Superior temporal gyrus (tissue), 1 donor: ENCODE data around the gene PIEZO2.
"Not testable (repeated sequence)": the region's sequence is repeated elsewhere in the genome, so short reads cannot be mapped to it uniquely, and the experiment has no call there.

Experiments used
- DNase-seq: peaks from one replicate; pipeline ENCODE4 v3.0.0-alpha.2; 2016; ENCODE audit errors: extremely low spot score

PIEZO2 gene

DNA sequence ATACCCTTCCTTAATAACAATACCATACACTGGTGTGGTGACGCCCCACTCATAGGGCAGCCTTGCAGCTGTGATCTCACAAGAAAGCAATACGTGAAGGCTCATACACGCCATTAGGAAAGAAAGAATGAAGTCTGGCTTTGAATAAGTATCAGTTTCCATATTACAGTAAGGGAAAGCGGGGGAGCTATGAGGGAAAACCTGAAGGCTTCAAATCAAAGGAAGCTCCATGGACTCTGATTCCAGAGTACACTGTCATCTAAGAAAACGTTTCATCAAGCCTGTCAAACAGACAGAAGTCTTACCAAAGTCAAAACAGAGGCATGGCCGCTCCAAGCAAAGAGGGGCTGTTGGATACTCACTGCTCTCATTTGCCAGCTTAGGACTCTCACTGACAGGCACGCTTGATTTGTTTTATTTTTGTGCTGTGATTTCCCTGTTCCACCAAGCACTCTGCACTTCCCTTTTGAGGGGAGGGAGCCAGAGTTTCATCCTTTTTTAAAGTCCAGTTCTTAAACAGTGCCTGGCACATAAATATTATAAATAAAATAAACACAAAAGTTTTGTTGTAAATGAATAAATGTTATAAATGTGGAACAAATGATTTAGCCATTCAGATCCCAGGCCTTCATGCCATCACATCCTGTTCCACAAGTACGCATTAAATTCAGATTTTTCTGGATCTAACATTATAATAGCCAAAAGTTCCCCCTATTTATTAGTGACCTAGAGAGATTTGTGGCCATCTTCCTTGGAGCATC, 221.2 kb downstream of the PIEZO2 start:
- no peak for DNase-seq

DNA sequence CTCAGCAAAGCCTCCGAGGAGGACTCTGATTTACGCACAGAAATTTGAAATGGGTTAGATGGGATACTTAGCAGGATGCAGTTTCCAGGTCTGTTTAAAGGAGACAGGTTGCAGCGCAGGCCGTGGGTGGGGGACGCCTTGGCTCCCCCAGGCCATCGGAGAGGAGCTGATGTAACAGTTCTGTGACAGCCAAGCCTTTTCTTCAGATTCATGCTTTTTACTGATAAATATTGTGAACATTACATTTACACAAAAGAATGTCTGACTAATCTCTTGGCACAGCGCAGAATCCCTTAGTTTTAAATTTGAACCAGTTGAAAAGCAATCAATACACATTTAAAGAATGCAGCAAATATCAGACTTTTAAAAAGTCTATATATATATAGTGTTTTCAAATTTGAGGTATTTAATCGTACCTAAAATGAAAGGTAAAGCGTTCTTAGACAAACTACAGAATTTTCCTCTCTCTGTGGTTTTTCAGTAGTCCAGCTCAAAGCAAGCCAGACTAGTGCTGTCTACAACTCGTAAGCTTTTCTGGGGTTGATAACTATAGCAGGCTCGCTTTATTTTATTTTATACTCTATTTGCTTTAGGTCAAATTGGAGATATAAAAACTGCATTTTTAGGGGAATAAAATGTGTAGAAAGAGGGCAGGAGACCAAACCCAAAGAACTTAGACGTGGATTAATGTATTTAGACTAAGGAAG, 221.9 kb downstream of the PIEZO2 start:
- no peak for DNase-seq

DNA sequence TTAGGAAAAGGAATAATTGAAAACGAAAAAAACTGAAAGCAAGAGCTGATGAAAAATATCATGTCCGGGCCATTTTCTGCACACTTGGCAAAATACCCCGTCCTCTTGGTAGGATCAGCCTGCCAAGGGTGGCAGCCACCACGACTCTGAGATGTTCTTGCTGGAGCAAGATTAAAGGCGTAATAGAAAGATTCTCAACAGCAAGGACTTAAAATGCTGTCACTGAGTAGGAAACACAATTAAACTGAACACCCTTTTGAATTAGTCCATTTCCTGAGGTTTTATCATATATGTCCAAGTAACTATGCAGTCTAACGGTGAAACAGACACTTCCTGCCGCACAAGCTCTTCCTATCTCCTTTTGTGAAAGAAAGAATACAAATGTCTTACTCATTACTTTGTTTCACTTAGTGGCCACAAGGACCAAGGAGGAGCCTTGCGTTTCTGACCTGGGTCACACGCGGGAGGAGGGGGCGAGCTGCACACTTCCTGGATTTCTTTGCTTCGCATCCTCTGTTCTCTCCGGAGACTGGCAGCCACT, 222.7 kb downstream of the PIEZO2 start:
- no peak for DNase-seq

DNA sequence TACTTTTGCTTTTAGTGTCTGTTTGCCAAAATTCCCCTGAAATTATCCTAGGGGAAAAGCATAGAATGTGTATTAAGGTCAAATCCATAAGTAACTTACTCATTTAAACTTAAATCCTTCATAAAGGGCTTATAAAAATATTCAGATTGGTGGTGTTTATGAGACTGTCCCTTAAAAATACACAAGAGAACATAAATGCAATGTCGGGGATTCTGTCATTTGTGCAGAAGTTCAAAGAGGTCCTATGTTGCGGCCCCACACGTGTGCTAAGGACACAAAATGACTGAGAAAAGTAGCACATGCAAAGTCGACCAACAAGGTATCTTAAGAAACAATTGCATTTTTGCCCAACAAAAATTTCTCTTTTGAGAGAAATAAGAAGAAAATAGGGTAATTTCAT, 225.1 kb downstream of the PIEZO2 start:
- DNase-seq = no peak

DNA sequence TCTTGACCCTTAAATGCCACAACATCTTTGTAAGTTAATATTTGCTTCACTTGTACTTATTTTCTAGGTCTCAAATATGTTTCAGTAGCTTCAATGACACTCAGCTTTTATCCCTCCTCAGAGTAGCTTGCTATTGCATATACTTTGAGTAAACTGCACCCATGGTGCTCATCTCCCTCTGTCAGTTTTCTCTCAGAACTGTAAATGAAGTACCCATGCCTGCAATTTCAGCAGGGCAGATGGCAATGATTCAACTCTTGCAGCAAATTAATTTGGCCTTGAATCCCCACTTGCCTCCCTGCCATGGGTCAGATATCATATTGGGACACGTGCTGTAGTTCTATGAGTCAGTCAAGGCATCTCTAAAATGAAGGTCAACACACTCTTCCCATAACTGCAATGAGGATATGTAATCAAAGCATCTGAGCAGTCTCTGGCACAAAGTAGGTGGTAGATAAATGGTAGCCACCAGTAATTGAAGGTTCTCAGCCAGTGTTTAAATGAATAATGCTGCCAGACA, 225.8 kb downstream of the PIEZO2 start:
- no peak for DNase-seq

DNA sequence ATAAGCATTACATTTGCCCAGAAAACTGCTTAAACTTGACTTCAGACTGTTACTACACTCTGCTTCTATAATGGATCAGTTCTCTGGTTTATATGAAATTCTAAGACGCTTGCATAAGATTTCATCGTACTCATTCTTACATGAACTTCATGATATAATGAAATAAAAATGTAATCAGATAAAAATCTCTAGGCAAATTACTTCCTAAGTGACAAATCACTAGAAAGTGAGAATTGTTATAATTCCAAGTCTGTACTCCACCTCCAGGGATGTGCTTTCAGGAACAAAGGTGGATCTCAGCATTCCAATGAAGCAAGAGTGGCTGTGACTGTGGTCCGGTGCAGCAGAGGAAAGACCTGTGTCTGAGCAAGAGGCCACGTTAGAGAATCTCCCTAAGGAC, 226.2 kb downstream of the PIEZO2 start:
- DNase-seq = no peak

DNA sequence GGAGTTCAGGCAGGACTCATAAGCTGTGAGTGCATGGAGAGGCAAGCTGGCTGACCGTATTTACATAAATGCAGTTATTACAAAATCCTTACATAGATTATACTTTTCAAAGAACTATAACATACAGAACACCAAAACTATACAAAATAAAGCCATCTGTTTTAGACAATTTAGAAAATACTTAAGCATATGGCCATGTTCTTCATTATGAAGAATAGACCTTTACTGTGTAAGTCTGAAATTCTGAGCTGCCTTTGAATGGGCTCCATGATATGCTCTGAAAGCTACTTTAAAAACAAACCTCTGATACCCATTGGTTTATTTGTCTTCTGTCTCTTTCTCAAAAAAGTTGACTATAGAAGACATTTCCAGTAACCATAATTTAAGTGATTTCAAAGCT, 226.7 kb downstream of the PIEZO2 start:
- not testable (repeated sequence) for DNase-seq

DNA sequence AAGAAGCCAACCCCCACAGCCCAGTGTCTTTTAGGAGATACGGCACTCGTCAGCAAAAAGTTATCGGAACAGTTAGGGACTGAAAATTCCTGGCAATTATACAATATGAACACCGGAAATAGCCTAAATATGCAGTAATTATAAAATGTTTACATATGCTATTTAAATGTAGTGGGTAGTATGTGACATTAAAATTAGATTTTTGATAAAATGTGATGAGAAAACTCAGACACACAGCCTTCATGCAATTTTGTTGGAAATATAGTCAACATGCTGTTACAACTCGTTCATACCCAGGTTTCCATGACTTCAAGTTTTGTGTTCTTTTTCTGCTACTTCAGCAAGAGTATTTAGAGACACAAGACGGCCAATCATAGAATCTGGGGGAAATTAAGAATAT, 229.1 kb downstream of the PIEZO2 start:
- DNase-seq = not testable (repeated sequence)

DNA sequence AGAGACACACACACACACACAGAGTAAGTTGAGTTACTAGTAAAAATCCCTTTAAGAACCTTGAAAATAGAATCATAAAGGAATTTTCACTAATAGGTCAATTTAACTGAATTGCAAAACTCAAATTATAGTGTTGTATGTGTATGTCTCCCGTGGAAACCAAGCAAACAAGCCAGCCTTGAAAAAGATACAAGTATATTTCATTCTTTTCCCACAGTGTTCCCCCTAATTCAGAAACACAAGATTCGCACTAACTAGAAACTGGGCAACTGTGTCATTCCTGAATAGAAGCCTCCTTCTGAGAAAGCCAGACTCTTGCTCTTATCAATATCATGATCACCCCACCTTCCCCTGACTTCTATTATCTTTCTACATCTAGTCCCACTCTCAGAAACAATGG, 229.5 kb downstream of the PIEZO2 start:
- no peak for DNase-seq

DNA sequence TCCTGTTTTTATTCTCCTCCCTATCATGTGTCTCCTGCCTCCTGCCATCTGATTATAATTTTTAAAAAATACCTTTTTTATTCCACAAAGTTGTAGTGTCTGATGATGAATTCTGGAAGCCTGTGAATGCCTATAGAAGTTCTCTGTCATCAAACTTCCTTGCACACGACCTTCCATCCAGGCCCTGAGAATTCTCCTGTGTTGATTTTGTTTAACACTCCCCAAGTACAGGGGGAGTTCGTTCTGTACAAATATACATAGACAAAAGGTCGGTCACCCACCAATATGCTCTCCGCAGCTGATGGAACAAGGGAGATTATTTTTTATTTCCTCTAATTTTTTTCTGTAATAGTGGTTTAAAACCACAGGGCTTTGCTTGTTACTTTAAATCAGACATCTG, 232.5 kb downstream of the PIEZO2 start:
- DNase-seq = no peak

DNA sequence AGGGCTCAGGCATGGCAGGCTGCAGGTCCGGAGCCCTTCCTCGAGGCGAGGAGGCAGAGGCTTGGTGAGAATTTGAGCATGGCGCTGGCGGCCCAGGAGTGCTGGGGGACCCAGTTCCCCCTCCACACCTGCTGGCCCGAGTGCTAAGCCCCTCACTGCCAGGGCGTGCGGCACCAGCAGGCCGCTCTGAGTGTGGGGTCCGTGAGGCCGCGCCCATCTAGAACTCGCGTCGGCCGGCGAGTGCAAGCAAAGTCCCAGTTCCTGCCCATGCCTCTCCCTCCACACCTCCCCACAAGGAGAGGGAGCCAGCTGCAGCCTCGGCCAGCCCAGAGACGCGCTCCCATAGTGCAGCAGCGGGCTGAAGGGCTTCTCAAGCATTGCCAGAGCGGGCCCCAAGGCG, 233.0 kb downstream of the PIEZO2 start:
- no peak for DNase-seq

DNA sequence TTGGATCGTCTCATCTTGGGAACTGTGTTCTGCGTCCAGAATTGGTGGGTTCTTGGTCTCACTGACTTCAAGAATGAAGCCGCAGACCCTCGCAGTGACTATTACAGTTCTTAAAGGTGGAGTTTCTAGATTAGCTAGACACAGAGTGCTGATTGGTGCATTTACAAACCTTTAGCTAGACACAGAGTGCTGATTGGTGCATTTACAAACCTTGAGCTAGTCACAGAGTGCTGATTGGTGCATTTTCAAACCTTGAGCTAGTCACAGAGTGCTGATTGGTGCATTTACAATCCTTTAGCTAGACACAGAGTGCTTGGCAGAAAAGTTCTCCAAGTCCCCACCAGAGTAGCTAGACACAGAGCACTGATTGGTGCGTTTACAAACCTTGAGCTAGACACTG, 233.6 kb downstream of the PIEZO2 start:
- DNase-seq = not testable (repeated sequence)

DNA sequence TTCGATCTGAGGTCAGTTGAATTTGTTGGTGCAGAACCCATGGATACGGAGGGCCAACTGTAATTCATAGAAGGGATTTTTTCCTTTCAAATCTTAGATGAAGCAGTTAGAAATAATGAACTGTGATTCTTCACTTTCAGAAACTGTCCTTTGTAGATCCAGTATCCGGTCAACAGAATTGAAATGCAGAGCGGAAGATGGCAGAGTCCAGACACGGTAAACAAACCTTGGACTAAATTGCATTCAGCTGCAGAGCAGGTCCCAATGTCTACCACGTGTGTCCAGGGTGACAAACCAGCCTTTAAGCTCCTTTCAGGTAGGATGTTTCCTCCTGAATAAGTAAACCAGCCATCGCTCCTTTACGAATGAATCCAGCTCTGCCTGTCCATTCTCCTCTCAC, 234.8 kb downstream of the PIEZO2 start:
- not testable (repeated sequence) for DNase-seq

DNA sequence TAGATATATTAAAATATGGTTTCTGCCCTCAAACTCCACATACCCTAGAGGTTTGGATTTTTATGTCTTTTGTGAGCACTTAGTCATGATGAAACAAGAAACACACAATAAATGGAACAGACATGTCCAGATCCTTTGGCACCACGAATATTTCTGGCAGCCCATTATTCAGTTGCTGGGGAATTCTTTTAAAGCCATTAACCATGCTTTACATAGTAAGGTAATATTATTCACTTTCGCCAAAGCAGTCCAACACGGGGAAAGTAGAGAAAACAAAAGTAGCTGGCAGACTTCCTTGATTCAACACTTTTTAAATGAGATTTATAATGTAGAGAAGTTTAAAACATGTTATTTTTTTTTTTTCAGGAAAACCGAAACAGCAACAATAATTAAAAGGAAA, 235.4 kb downstream of the PIEZO2 start:
- no peak for DNase-seq

DNA sequence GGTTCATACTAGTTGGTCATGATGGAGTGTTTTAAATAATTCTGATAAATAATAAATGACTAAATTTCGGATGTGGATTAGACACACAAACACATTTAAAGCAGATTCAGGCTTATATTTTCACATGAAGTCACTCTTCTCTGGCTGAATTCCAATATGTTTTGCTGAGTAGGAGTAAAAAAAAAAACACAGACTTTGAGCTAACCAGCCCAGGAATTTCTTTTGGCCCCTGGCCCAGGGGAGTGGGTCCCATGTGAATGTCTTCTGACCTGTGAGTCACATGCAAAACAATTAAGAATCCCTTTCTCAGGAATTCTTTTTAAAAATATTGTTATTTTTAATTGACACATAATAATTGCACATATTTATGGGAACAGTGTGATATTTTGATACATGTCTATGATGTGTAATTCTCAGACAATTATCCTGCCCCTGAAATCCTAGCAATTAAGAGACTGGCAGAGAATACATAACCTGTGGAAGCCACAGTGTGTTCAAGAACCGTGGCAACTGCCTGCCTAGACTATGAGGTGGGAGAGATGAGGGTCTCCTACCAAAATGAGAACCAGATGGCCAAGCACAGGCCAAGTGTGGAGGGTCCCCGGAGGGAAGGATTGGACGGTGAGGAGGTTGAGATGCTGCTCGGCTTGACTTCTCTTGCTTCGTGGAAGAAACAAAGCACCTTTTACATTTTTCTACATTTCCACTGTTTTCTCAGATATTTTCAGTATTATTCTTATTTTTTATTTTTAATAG, 236.4 kb downstream of the PIEZO2 start:
- no peak for DNase-seq

DNA sequence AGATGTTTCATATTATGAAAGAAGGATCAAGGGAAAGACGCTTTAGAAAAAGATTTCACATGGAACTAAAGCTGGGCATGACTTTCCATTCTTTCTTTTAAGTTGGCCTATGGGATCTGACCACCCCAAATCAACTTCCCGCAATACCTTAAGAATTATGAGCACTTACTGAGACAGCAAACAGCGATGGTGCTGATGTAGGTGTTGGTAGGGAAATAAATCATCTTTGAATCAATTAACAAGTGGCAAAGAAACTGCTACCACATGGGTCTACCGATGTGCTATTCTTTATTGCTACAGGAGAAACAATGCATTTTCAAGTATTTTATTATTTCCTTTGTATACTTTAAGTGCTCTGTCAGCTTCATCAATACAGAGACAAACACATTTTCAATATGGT, 239.6 kb downstream of the PIEZO2 start:
- no peak for DNase-seq

DNA sequence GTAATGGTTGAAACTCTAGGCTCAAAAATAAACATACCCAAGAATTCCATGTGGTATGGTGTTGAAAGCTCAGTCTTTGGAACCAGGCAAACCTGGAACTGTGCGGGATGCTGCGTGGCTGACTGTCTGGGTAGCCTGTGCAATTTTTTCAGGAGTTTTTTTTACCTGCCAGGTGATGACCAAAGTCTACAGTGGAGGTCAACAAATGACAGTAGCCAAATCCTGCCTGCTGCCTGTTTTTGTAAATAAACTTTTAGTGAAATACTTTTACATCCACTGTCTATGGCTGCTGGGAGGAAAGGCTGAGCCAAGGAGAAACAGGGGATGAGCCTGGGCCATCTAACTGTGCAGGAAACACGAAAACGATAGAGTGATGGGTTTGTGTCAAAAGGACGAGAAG, 240.6 kb downstream of the PIEZO2 start:
- DNase-seq = no peak

DNA sequence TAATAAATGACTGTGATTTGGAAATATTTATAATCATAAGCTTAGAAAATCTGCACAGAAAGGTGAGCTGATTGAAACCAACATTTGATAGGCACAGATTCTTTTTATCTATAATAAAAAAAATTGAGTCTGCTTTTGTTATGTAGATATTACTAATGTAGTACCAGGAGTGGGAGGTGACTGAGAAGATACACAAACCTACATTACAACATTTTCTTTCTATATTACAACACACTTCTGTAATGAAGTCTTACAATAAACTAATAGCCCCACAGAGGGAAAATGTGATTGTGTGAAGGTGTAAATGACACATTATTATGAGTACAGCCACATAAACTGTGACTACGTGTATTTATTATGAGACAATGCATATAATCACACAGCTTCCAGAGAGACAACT, 241.6 kb downstream of the PIEZO2 start:
- DNase-seq = no peak

DNA sequence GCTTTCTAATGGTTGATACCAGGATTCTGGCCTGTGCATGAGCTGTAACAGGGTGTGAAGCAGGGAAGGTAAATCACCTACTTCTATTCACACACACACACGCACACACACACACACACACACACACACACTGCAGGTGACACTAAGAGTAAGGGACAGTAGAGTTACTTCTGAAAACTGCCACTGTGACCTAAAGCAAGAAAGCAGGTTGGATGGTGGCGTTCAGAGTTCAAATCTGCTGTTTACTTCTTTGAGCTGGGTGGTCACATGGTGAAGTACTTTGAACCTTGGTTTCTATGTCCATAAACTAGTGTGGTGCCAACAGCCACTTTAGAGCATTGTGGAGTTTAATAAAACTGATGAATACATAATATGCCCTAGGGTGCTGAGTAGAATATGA, 248.0 kb downstream of the PIEZO2 start:
- no peak for DNase-seq

DNA sequence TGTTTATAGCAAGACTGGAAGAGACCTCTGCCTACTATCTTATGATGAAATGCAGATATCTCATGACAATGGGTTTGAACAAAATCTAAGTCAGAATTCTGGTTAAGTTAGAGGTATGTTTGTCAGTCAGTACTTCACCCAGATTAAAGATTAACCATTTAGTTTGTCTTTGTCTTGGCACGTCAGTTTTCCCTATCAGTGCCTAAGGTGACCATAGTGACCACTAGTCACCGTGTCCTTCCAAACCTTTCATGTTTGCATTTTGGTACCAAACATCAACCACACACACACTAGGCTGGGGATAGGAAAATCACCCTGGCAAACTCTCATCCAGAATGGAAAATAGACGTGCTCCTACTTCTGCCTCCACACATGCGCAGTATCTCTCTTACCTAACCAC, 248.9 kb downstream of the PIEZO2 start:
- DNase-seq = no peak

DNA sequence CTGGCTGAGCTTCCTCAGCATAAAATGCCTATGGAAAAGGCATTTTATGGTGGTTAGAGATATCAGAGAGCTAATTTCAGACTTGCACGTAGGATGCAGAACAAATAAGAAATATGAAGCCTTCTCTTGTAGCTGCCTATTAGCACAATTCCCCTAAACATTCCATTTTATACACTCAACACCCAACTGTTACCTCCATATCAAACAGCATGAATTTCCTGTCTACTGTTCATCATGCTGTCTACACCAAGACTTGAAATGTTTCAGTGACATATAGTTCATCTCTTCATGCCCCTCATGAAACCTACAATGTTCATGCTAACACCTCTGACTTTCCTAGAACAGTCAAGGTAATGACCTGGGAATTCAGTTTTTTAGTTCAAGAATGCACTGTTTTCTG, 249.9 kb downstream of the PIEZO2 start:
- no peak for DNase-seq

DNA sequence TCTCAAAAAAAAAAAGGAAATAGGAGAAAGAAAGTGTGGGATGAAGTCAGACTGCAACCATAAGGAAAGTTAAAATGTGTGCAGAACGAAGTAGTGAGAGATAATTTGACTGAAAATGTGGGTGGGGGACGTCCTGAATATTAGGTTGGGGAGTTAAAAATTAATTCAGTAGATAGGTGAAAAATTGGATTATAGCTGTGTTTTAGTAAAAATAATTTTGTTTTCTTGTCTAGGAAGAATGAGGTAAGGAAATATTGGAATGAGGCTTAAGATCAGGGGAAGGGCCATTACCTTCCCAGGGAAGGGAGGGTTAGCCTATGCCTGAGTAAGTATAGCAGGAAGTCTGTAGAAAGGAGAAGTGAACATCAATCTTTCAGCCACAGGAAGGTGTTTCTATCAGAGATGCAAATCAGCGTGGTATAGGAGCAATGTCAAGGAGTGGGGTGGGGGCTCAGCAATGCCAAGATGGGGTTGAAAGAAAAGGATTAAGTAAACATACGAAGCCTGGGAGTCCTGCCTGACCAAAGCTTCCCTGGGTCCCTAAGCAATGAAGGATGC, 250.9 kb downstream of the PIEZO2 start:
- DNase-seq = no peak
